ENCODE measurements around the gene CALML4. TPM values are rescaled to one million over a fixed set of nuclear protein-coding genes. Genes with fewer than 3 reads are reported as not detected.
"Not testable (repeated sequence)": the region's sequence is repeated elsewhere in the genome, so short reads cannot be mapped to it uniquely, and the experiment has no call there.

CALML4 gene
- total and polyA plus RNA-seq, 2 experiments from 2014 or later = 49.6 to 79.8 TPM

DNA sequence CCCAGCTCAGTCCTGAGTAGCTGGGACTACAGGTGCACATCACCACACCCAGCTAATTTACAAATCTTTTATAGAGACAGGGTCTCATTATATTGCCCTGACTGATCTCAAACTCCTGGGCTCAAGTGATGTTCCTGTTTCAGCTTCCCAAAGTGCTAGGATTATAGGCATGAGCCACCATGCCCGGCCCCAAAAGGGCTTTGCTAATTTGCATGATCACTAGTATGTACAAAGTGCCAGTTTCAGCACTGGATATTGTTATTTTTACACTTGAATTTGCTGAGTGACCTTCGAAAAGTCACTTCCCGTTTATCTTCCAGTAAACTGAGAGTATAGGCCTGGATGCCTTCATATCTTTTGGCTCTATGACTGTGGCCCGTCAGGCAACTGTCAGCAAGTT lies 12.2 kb upstream of the CALML4 start:
- H3K9me2 ChIP-seq (replicated peaks; ENCODE audit: insufficient read depth) = no peaks in the 10 kb centered on the region
- H3K27me3 ChIP-seq = no peaks in the 10 kb centered on the region
- H3K36me3 ChIP-seq (replicated peaks; ENCODE audit: insufficient read depth, low read depth) = no peaks in the 10 kb centered on the region
- no peaks in the 10 kb centered on the region for H4K20me1 ChIP-seq (ENCODE audit: insufficient read depth, poor library complexity, severe bottlenecking)
- 96% methylated on average over 4 of the region's 4 CpGs for WGBS (ENCODE audit: low lambda C conversion rate, missing lambda C conversion rate)
- H3K9me3 ChIP-seq (ENCODE audit: low read depth) = no peaks in the 10 kb centered on the region
- H3K4me2 ChIP-seq = no peak overlapping the region
- DNase-seq (ENCODE audit: low spot score) = no peak
- TF ChIP-seq, protein P1, sequence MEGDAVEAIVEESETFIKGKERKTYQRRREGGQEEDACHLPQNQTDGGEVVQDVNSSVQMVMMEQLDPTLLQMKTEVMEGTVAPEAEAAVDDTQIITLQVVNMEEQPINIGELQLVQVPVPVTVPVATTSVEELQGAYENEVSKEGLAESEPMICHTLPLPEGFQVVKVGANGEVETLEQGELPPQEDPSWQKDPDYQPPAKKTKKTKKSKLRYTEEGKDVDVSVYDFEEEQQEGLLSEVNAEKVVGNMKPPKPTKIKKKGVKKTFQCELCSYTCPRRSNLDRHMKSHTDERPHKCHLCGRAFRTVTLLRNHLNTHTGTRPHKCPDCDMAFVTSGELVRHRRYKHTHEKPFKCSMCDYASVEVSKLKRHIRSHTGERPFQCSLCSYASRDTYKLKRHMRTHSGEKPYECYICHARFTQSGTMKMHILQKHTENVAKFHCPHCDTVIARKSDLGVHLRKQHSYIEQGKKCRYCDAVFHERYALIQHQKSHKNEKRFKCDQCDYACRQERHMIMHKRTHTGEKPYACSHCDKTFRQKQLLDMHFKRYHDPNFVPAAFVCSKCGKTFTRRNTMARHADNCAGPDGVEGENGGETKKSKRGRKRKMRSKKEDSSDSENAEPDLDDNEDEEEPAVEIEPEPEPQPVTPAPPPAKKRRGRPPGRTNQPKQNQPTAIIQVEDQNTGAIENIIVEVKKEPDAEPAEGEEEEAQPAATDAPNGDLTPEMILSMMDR (IDR thresholded peaks at IDR 0.05; ENCODE audit: poor library complexity) = no peak
- TF ChIP-seq EZH2 (IDR thresholded peaks at IDR 0.05; ENCODE audit: borderline replicate concordance) = no peak
- no peak for TF ChIP-seq EZH2phosphoT487 (IDR thresholded peaks at IDR 0.05; ENCODE audit: low read depth, severe bottlenecking, unreplicated experiment)
- H2AFZ ChIP-seq = no peak overlapping the region
- no peak overlapping the region for H3K4me3 ChIP-seq
- H3K27ac ChIP-seq = no peak overlapping the region
- H3K79me2 ChIP-seq = peaks cover 54% of the 10 kb centered on the region
- H3K4me1 ChIP-seq (ENCODE audit: insufficient read depth) = no peaks in the 10 kb centered on the region

DNA sequence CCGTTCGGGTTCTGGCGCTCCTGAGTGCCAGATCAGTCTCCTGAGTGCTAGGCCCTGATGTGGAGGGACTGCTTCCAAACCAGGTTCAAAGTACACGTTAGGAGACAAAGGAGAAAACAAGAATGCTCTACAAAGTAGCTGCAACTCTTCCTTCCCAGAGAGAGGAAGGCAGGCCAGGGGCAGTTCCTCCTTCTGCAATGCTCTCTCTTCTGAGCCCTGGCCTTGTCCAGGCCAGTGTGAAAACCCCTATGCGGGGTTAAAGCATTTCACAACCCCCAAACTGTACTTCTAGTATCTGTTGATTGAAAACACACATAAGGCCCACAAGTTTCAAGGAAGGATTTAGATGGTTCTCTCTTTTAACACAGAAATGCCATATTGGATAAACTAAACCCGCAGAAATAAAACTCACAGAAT lies 9.7 kb upstream of the CALML4 start:
- H3K4me2 ChIP-seq = no peak overlapping the region
- no peaks in the 10 kb centered on the region for H3K36me3 ChIP-seq (replicated peaks; ENCODE audit: insufficient read depth, low read depth)
- H3K27me3 ChIP-seq = no peaks in the 10 kb centered on the region
- H2AFZ ChIP-seq = no peak overlapping the region
- peaks cover 4% of the 10 kb centered on the region for H3K4me1 ChIP-seq (ENCODE audit: insufficient read depth)
- H3K4me3 ChIP-seq = no peak overlapping the region
- WGBS (ENCODE audit: low lambda C conversion rate, missing lambda C conversion rate) = 74% methylated on average over 6 of the region's 6 CpGs
- H4K20me1 ChIP-seq (ENCODE audit: insufficient read depth, poor library complexity, severe bottlenecking) = no peaks in the 10 kb centered on the region
- peaks cover 50% of the 10 kb centered on the region for H3K79me2 ChIP-seq
- no peak for DNase-seq (ENCODE audit: low spot score)
- TF ChIP-seq EZH2 (IDR thresholded peaks at IDR 0.05; ENCODE audit: borderline replicate concordance) = no peak
- TF ChIP-seq EZH2phosphoT487 (IDR thresholded peaks at IDR 0.05; ENCODE audit: low read depth, severe bottlenecking, unreplicated experiment) = no peak
- TF ChIP-seq, protein P1 (IDR thresholded peaks at IDR 0.05; ENCODE audit: poor library complexity) = no peak
- H3K9me3 ChIP-seq (ENCODE audit: low read depth) = no peaks in the 10 kb centered on the region
- no peak overlapping the region for H3K27ac ChIP-seq
- no peaks in the 10 kb centered on the region for H3K9me2 ChIP-seq (replicated peaks; ENCODE audit: insufficient read depth)

DNA sequence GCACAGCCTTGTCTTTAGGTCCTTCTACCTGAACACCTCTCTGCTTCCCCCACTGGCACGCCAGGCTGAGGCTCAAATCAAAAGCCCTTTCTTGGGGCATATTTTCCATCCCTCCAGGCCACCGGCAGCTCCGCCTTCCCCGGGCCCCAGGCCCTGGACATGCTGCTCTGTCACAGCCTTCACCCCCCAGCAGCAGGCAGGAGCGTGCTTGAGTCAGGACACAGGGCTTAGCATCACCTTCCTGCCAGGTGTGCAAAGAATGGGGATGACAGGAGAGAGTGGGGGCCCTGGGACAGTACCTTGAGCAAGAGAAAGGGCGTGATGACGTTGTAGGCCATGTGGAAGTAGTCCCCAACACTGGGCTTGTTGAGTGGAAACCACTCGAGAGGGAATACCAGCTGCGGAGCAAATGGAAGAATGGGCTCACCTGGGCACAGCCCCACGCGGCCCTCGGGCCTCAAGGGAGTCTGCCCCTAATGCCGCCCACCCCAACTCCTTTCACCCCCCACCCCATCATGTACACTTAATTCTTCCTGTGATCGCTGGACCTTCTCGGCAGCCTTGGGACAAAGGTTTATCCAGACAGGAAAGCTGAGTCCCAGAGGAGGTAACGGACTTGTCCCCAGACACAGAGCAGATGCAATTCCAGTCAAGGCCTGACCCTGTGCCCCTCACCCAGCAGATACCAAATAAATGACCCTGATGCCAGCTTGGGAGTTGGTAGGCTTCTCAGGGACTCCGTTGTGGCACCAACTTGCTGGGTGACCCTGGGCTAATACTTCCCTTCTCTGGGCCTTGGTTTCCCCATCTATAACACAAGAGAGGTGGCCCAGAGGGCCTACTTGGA lies 9.1 kb upstream of the CALML4 start:
- Histone ChIP-seq H3K27me3 (no peaks in the 10 kb centered on the region), H2AFZ (no peak overlapping the region), H3K9me3 (ENCODE audit: low read depth) (no peaks in the 10 kb centered on the region), H4K20me1 (ENCODE audit: insufficient read depth, poor library complexity, severe bottlenecking) (no peaks in the 10 kb centered on the region), H3K9me2 (replicated peaks; ENCODE audit: insufficient read depth) (no peaks in the 10 kb centered on the region), H3K36me3 (replicated peaks; ENCODE audit: insufficient read depth, low read depth) (no peaks in the 10 kb centered on the region), H3K4me2 (no peak overlapping the region), H3K4me3 (no peak overlapping the region), H3K4me1 (ENCODE audit: insufficient read depth) (peaks cover 4% of the 10 kb centered on the region), H3K27ac (no peak overlapping the region), H3K79me2 (peaks cover 44% of the 10 kb centered on the region)
- TF ChIP-seq EZH2phosphoT487 (IDR thresholded peaks at IDR 0.05; ENCODE audit: low read depth, severe bottlenecking, unreplicated experiment) = no peak
- no peak for TF ChIP-seq EZH2 (IDR thresholded peaks at IDR 0.05; ENCODE audit: borderline replicate concordance)
- TF ChIP-seq, protein P1 (IDR thresholded peaks at IDR 0.05; ENCODE audit: poor library complexity) = no peak
- DNase-seq (ENCODE audit: low spot score) = no peak
- 95% methylated on average over 17 of the region's 17 CpGs for WGBS (ENCODE audit: low lambda C conversion rate, missing lambda C conversion rate)

DNA sequence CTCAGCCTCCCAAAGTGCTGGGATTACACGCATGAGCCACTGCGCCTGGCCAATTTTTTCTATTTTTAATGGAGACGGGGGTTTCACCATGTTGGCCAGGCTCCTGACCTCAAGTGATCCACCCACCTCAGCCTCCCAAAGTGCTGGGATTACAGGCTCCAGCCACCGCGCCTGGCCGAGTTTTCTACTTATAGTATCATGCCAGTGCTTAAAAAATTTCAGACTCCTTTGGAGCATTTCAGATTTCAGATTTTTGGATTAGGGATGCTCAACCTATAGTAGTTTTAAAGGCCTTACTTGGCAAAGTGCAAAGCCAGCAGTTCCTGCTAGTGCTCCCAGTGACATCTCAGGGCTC lies 8.3 kb upstream of the CALML4 start:
- DNase-seq (ENCODE audit: low spot score); H3K4me1 ChIP-seq (ENCODE audit: insufficient read depth); H3K36me3 ChIP-seq (replicated peaks; ENCODE audit: insufficient read depth, low read depth); H2AFZ ChIP-seq; H4K20me1 ChIP-seq (ENCODE audit: insufficient read depth, poor library complexity, severe bottlenecking); H3K27ac ChIP-seq; H3K27me3 ChIP-seq; H3K9me2 ChIP-seq (replicated peaks; ENCODE audit: insufficient read depth); H3K9me3 ChIP-seq (ENCODE audit: low read depth); H3K4me3 ChIP-seq; H3K4me2 ChIP-seq: not testable (repeated sequence)
- H3K79me2 ChIP-seq = peaks cover 37% of the 10 kb centered on the region
- 98% methylated on average over 6 of the region's 6 CpGs for WGBS (ENCODE audit: low lambda C conversion rate, missing lambda C conversion rate)
